ENCODE results near the gene TYK2. TPM values are rescaled to one million over a fixed set of nuclear protein-coding genes. Genes with fewer than 3 reads are reported as not detected.

Gene TYK2
- total and polyA plus RNA-seq, 9 of the 15 experiments (the other 6 are each of a cell fraction or from before 2014, with no cell fraction given) = 15.0 to 182 (median 85.9) TPM

GRCh38 chr19:10404888-10405820, 24.8 kb upstream of the TYK2 start:
- Histone ChIP-seq H3K9me1 (ENCODE audit: control insufficient read depth, insufficient read depth, low read length) (no peaks in the 10 kb centered on the region), H3K27ac (ENCODE audit: extremely low read depth, low read depth, low read length) (no peak overlapping the region), H3K36me3 (ENCODE audit: control insufficient read depth, insufficient read depth, low read length) (peaks cover 15% of the 10 kb centered on the region; the same call in 2 of the 3 replicates), H3K4me2 (ENCODE audit: insufficient read depth, low read length) (peak overlapping the region; percentile 96), H3K79me2 (ENCODE audit: control insufficient read depth, insufficient read depth, low read length) (peaks cover 36% of the 10 kb centered on the region), H3K4me1 (replicated peaks in 1 of 2; ENCODE audit: control insufficient read depth in 2 of 2, insufficient read depth in 2 of 2, low read length in 2 of 2) (peaks cover 12 to 41% of the 10 kb centered on the region in 2 experiments), H3K9me3 (replicated peaks; ENCODE audit: control insufficient read depth, insufficient read depth, low read depth, low read length) (no peaks in the 10 kb centered on the region), H3K4me3 (peak overlapping the region; percentile 99), H3K27me3 (ENCODE audit: control insufficient read depth in 2 of 2, insufficient read depth in 2 of 2, low read length in 2 of 2) (no peaks in the 10 kb centered on the region), H2AFZ (ENCODE audit: low read depth, low read length) (peak overlapping the region; percentile 85), H4K20me1 (replicated peaks; ENCODE audit: control insufficient read depth, insufficient read depth, low read length) (peaks cover 14% of the 10 kb centered on the region), H3K9ac (ENCODE audit: insufficient read depth in 1 of 2, low read depth in 2 of 2, low read length in 2 of 2) (peak overlapping the region in 1 of 2 experiments; percentile 94; a peak in 3 of 4 replicates)
- no peak for ATAC-seq
- ChIA-PET CTCF (ENCODE audit: low intra/inter-chr PET ratio) (interaction anchor here (1.0 to 2.2 kb wide), 5 partner anchors 12 to 31 kb away, joined by 5 to 11 read pairs (median 8); partner anchors contain the start of gene PDE4A), POLR2A (interaction anchor here (0.6 to 1.7 kb wide), 5 partner anchors 9 to 70 kb away, joined by 3 to 7 read pairs (median 3); no protein-coding TSS in a partner anchor)
- DNase-seq (ENCODE audit: extremely low read depth in 1 of 4, low spot score in 3 of 4) = peak in 1 of 4 experiments; percentile 3
- TF ChIP-seq PCBP1 (IDR thresholded peaks at IDR 0.05; ENCODE audit: low read depth, low read length, poor library complexity, severe bottlenecking) (peak; percentile 16), ZFX (CRISPR knock-in tag; IDR thresholded peaks at IDR 0.05) (no peak), TCF7 (IDR thresholded peaks at IDR 0.05; ENCODE audit: borderline replicate concordance) (no peak), ZBTB33 (CRISPR knock-in tag; IDR thresholded peaks at IDR 0.05) (peak; percentile 55; the same call in 1 of the 2 replicates), AFF4 (CRISPR knock-in tag; IDR thresholded peaks at IDR 0.05) (0 out of 2 replicates have a peak, but pooled peaks have one; percentile 2)
- in situ Hi-C loops (cut with MboI) (loop anchor here (5.0 kb wide), 1 partner anchor 167 kb away; no protein-coding TSS in a partner anchor), intact Hi-C loops (cut with micrococcal nuclease) (loop anchor here (1.0 to 5.0 kb wide), 3 partner anchors 31 to 292 kb away; no protein-coding TSS in a partner anchor)
- no TSS peak for BruUV-seq (replicated peaks)
- 62% methylated on average over 15 of the region's 43 CpGs for WGBS (ENCODE audit: insufficient coverage, low coverage, missing lambda C conversion rate)
- FAIRE-seq = no peak

All from K562 (cell line).